HG02981 (cell line): ENCODE results near the gene AP1G2.
A peak's percentile ranks its signal among the peaks of the same experiment; 100 is the strongest.
"Not testable (repeated sequence)": the region's sequence is repeated elsewhere in the genome, so short reads cannot be mapped to it uniquely, and the experiment has no call there.

Source experiments
- ATAC-seq: cut with Tn5 transposase; IDR thresholded peaks from one replicate; pipeline ENCODE4 v1.9.1; 2021; ENCODE audit warnings: mild to moderate bottlenecking, moderate library complexity; ENCODE audit not compliant: unreplicated experiment

Gene AP1G2

GRCh38 chr14:23567186-23568020 lies at the start of gene AP1G2:
TSS of gene AP1G2 (minus strand) at chr14:23567791. CDS start at chr14:23567314, 477 bp downstream.
- ATAC-seq: peak; percentile 88

GRCh38 chr14:23615856-23616255 lies 48.3 kb upstream of the AP1G2 start:
- ATAC-seq: no peak

GRCh38 chr14:23614395-23614828 lies 46.8 kb upstream of the AP1G2 start:
- no peak for ATAC-seq

- ATAC-seq: no peak
These were observed 45.9 kb upstream of the AP1G2 start for GRCh38 chr14:23613242-23614070.

GRCh38 chr14:23612802-23613201 lies 45.2 kb upstream of the AP1G2 start:
- ATAC-seq: no peak

GRCh38 chr14:23612354-23612732 lies 44.8 kb upstream of the AP1G2 start:
- ATAC-seq: no peak

GRCh38 chr14:23610815-23611289 lies 43.3 kb upstream of the AP1G2 start:
- ATAC-seq: no peak

GRCh38 chr14:23610090-23610814 lies 42.7 kb upstream of the AP1G2 start:
- no peak for ATAC-seq

GRCh38 chr14:23609411-23610089 lies 42.0 kb upstream of the AP1G2 start:
- not testable (repeated sequence) for ATAC-seq

GRCh38 chr14:23609001-23609400 lies 41.4 kb upstream of the AP1G2 start:
- ATAC-seq: no peak

- ATAC-seq: no peak
These were observed 40.9 kb upstream of the AP1G2 start for GRCh38 chr14:23608454-23608853.

GRCh38 chr14:23605931-23606585 lies 38.5 kb upstream of the AP1G2 start:
- ATAC-seq: peak; percentile 78

- no peak for ATAC-seq
These were observed 37.1 kb upstream of the AP1G2 start for GRCh38 chr14:23604675-23605170.

GRCh38 chr14:23604148-23604547 lies 36.6 kb upstream of the AP1G2 start:
- no peak for ATAC-seq

GRCh38 chr14:23603103-23603502 lies 35.5 kb upstream of the AP1G2 start:
- ATAC-seq: no peak

- ATAC-seq: no peak
These were observed 34.8 kb upstream of the AP1G2 start for GRCh38 chr14:23602181-23603095.

GRCh38 chr14:23601845-23602180 lies 34.2 kb upstream of the AP1G2 start:
- ATAC-seq: no peak

GRCh38 chr14:23601424-23601823 lies 33.8 kb upstream of the AP1G2 start:
- ATAC-seq: no peak

GRCh38 chr14:23600806-23601205 lies 33.2 kb upstream of the AP1G2 start:
- ATAC-seq: no peak
